HG03521 (cell line): ENCODE measurements around the gene ZBTB43.
A peak's percentile ranks its signal among the peaks of the same experiment; 100 is the strongest.
"Not testable (repeated sequence)": the region's sequence is repeated elsewhere in the genome, so short reads cannot be mapped to it uniquely, and the experiment has no call there.

Experiments
- ATAC-seq: cut with Tn5 transposase; IDR thresholded peaks from one replicate; pipeline ENCODE4 v1.9.1; 2021; ENCODE audit warnings: mild to moderate bottlenecking, moderate library complexity; ENCODE audit not compliant: unreplicated experiment

The ZBTB43 gene

GRCh38 chr9:126788634-126789349 lies 16.0 kb upstream of the ZBTB43 start:
- ATAC-seq: no peak

- no peak for ATAC-seq
These were observed 14.3 kb upstream of the ZBTB43 start for GRCh38 chr9:126790561-126790960.

- ATAC-seq: no peak
These were observed 13.2 kb upstream of the ZBTB43 start for GRCh38 chr9:126791406-126792230.

- no peak for ATAC-seq
These were observed 11.0 kb upstream of the ZBTB43 start for GRCh38 chr9:126793686-126794417.

- no peak for ATAC-seq
These were observed 10.4 kb upstream of the ZBTB43 start for GRCh38 chr9:126794441-126794840.

DNA sequence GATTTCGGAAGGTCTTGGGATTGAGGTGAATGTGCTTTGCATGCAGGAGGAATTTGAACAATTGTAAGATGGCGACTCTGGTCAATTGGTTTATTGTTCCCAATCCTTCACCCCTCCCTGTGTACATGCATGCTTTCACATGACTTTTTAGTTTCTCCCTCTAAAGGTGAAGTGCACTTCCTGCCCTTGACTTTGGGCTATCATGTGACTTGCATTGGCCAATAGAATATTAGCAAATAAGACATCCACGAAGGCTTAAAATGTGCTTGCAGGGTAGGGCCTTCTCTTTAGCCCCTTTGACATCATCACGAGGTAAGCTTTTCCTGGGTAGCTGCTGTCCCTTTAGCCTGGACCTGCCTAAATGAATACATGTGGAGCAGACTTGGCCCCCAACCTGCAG lies 8.1 kb upstream of the ZBTB43 start:
- ATAC-seq: no peak

DNA sequence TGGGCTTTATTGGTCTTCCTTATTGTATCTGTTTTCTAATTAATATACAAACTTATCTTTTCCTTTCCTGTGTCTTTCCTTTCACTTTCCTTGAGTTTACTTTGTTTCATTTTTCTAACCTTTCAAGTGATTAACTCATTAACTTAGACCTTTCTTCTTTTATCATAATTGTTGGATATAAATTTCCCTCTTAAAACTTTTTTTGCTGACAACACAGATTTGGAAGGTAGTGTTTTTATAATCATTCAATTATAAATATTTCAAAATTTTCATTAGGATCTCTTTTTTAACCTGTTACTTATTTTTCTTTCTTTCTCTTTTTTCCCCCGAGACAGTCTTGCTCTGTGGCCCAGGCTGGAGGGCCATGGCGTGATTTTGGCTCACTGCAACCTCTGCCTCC lies 6.9 kb upstream of the ZBTB43 start:
- ATAC-seq: no peak

DNA sequence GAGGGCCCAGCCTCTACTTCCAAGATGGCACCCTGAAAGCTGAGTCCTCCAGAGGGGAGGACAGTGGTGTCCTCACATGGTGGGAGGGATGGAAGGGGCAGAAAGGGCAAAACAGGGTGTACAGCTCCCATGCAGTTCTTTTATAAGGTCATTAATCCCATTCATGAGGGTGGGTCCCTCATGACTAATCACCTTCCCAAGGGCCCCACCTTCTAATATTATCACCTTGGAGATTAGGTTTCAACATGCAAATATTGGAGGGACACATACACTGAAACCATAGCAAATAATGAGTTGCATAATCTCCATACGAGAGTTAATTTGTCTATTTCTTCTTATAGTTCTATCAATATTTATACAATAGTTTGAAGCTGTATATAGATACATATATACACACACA lies 5.8 kb upstream of the ZBTB43 start:
- no peak for ATAC-seq

DNA sequence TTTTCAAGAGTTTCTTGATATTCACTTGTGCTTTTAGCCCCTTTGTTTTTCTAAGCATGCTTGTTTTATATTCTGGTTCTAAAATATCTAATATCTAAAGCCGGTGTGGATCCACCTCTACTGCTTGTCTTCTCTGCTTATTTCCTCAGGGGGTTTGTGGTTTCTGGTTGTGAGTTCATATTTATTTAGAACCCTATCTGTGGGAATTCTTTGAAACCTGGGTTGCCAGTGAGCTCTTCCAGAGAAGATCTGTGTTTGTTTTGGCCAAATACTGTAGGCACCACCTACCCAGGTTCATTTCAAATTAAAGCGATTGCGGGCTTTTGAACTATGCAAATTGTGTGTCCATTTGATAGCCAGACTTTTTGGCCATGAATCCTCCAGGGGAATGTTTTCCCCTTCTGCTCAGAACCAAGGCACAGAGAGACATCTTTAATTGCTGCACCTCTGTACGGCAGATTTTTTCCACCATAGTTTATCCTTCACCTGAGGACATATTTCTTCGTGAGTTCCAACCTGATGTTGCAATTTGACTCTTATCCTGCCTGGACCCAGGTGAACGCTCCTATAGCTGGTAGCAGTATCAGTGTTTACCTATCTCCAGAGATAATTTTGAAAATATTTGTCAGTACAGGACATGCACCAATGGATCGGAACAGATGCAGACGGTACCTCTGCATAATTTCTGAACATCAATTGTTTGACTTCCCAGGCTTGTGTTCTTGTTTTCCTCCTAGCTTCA lies 2.4 kb upstream of the ZBTB43 start:
- ATAC-seq: no peak

DNA sequence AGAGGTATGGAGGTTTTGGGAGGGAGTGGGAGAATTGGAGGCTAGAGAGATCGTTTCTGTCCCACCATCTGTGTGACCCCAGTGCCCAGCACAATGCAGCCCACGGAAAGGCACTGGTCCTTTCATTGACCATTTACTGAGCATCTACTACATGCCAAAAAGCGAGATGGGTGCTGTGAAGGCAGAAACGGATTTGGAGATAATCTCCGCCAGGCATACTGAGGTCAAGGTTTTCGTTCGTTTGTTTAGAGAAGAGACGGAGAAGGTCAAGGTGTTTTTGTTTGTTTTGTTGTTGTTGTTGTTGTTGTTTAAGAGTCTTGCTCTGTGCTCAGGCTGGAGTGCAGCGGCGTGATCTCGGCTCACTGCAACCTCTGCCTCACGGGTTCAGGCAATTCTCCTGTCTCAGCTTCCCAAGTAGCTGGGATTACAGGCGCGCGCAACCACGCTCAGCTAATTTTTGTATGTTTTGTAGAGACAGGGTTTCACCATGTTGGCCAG lies 593 bp upstream of the ZBTB43 start:
- ATAC-seq: no peak

GRCh38 chr9:126805554-126806262 lies 868 bp downstream of the ZBTB43 start:
- ATAC-seq: peak; percentile 73

DNA sequence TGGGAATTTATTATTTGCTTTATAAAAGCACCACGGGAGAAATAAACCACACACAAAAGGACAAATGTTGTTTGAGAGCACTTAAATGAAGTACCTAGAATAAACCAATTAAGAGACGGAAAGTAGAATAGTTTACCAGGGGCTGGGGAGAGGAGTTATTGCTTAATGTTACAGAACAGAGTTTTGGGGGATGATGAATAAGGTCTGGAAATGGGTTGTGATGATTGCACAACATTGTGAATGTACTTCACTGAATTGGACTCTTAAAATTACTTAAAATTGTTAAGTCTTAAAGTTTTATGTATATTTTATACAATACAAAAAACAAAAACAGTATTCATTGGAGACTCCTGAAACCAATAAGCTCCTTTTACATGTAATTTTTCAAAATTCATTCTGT lies 1.5 kb downstream of the ZBTB43 start:
- no peak for ATAC-seq

DNA sequence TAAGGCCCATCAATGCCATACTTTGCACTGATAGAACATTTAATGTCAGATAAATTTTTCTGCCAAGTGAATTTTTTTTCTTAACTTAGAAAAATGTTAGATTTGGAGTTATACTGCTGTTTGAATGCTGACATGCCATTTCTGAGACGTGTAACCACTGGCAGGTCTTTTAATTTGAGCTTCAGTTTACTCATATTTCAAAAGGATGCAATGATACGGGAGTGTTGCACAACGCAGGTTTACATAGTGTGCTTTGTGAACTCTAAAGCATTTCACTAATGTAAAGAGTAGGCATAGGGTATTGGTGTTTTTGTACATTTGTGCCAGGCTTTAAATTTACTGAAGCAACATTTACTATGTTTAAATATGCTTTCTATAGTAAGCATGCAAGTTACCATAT lies 4.2 kb downstream of the ZBTB43 start:
- ATAC-seq: no peak

- not testable (repeated sequence) for ATAC-seq
These were observed 5.4 kb downstream of the ZBTB43 start for GRCh38 chr9:126810221-126810620.

GRCh38 chr9:126813072-126813471 lies 8.2 kb downstream of the ZBTB43 start:
- ATAC-seq: no peak

DNA sequence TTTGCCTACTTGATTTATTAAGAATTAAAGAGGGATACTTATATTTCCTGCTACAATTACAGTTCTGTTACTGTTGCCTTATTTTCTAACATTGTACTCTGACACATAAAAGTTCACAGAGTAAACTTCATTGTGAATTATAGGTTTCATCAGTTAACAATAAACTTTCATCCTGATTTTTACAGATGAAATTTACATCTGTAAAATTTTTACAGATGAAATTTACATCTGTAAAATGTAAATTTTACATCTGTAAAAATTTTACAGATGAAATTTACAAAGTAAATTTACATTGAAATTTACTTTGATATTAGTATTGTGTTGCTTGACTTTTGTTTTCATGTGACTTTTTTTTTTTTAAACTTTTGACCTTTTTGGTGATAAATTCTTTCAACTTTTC lies 9.3 kb downstream of the ZBTB43 start:
- no peak for ATAC-seq

GRCh38 chr9:126817615-126818014 lies 12.8 kb downstream of the ZBTB43 start:
- ATAC-seq: not testable (repeated sequence)

GRCh38 chr9:126818482-126818881 lies 13.6 kb downstream of the ZBTB43 start:
- ATAC-seq: no peak

DNA sequence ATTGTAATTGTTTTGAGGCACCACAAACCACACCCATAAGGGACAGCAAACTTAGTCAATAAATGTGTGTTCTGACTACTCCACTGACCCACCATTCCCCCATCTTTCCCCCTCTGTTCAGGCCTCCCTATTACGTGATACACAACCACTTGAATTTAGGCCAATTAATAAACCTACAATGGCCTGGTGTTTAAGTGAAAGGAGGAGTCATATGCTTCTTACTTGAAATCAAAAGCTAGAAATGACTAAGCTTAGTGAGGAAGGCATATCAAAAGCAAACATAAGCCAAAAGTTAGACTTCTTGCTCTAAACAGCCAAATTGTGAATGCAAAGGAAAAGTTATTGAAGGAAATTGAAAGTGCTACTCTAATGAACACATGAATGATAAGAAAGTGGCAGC lies 14.6 kb downstream of the ZBTB43 start:
- ATAC-seq: no peak

DNA sequence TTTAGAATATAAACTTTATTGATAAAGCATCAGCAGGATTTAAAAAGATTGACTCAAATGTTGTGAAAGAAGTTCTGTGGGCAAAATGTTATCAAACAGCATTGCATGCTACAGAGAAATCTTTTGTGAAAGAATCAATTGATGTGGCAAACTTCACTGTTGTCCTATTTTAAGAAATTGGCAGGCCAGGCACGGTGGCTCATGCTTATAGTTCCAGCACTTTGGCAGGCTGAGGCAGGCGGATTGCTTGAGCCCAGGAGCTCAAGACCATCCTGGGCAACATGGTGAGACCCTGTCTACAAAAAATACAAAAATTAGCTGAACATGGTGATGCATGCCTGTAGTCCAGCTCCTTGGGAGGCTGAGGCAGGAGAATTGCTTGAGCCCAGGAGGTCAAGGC lies 17.4 kb downstream of the ZBTB43 start:
- no peak for ATAC-seq
